Amniotic epithelial cell (primary cell): ENCODE data around the gene SULT1A3.
"Not testable (repeated sequence)": the region's sequence is repeated elsewhere in the genome, so short reads cannot be mapped to it uniquely, and the experiment has no call there.

ENCODE experiments used
- DNase-seq: peaks from one replicate; pipeline ENCODE4 v3.0.0-alpha.2; 2010; ENCODE audit warnings: low read depth

Gene SULT1A3

GRCh38 chr16:30186782-30187555 is 12.1 kb upstream of the SULT1A3 start:
- peak; percentile 21 for DNase-seq

GRCh38 chr16:30187556-30187865 is 11.5 kb upstream of the SULT1A3 start:
- no peak for DNase-seq

GRCh38 chr16:30187971-30188561 is 11.0 kb upstream of the SULT1A3 start:
- no peak for DNase-seq

- DNase-seq, result not testable (repeated sequence)
These were observed 7.9 kb upstream of the SULT1A3 start for GRCh38 chr16:30191158-30191557.

GRCh38 chr16:30193098-30193497 is 6.0 kb upstream of the SULT1A3 start:
- DNase-seq, result not testable (repeated sequence)

GRCh38 chr16:30193615-30194014 is 5.4 kb upstream of the SULT1A3 start, which contains the start of the genes BOLA2B and SLX1A:
Gene BOLA2B, minus strand, starts transcription at chr16:30193666. Its CDS starts 71 bp downstream, at chr16:30193595.
Gene SLX1A, plus strand, starts transcription at chr16:30193875. Its CDS starts 210 bp downstream, at chr16:30194085.
- DNase-seq, result not testable (repeated sequence)

GRCh38 chr16:30194172-30194925 is 4.7 kb upstream of the SULT1A3 start:
- not testable (repeated sequence) for DNase-seq

- not testable (repeated sequence) for DNase-seq
These were observed 2.1 kb upstream of the SULT1A3 start for GRCh38 chr16:30197001-30197400.

- not testable (repeated sequence) for DNase-seq
These were observed 721 bp downstream of the SULT1A3 start for GRCh38 chr16:30199608-30200343.

GRCh38 chr16:30205541-30206236 is 6.6 kb downstream of the SULT1A3 start:
- DNase-seq, result not testable (repeated sequence)

- DNase-seq, result not testable (repeated sequence)
These were observed 7.2 kb downstream of the SULT1A3 start for GRCh38 chr16:30206252-30206651.

GRCh38 chr16:30207063-30207704 is 8.1 kb downstream of the SULT1A3 start:
- not testable (repeated sequence) for DNase-seq

GRCh38 chr16:30209032-30209431 is 10.0 kb downstream of the SULT1A3 start:
- DNase-seq, result not testable (repeated sequence)

- not testable (repeated sequence) for DNase-seq
These were observed 12.4 kb downstream of the SULT1A3 start for GRCh38 chr16:30211414-30211813.

GRCh38 chr16:30217082-30217481 is 18.0 kb downstream of the SULT1A3 start:
- not testable (repeated sequence) for DNase-seq

GRCh38 chr16:30248379-30248778 is 49.3 kb downstream of the SULT1A3 start, which contains the start of gene NPIPB13:
Gene NPIPB13, minus strand, starts transcription at chr16:30248479. Its CDS starts 2,906 bp downstream, at chr16:30245573.
- DNase-seq, result not testable (repeated sequence)
